ENCODE data around the gene PSME3.

The PSME3 gene

DNA sequence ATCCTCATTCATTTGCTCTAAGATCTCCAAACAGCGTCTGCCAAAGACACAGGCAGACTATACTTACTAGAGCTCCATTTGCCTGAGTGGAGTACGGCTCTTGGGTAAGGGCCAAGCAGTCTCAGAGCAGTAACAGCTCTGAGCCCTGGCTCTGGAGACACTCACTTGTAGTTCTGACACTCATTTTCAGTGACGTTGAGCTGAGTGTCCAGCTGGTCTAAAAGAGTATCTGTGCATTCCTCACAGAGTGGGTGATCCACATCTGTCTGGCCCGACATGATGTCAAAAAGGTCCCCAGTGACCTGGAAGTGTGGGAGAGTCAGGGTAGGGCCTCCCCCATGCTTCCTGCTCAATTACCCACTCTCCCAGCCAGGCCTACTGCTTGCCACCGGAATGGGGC is 14.8 kb upstream of the PSME3 start:
- DNase-seq = no peak

GRCh38 chr17:42819939-42820535 is 13.2 kb upstream of the PSME3 start:
- no peak for DNase-seq

- no peak for DNase-seq
These were observed 12.0 kb upstream of the PSME3 start for GRCh38 chr17:42821176-42821575.

- no peak for DNase-seq
These were observed 5.7 kb upstream of the PSME3 start for GRCh38 chr17:42827472-42827871.

- DNase-seq = no peak
These were observed 2.2 kb upstream of the PSME3 start for GRCh38 chr17:42830971-42831370.

DNA sequence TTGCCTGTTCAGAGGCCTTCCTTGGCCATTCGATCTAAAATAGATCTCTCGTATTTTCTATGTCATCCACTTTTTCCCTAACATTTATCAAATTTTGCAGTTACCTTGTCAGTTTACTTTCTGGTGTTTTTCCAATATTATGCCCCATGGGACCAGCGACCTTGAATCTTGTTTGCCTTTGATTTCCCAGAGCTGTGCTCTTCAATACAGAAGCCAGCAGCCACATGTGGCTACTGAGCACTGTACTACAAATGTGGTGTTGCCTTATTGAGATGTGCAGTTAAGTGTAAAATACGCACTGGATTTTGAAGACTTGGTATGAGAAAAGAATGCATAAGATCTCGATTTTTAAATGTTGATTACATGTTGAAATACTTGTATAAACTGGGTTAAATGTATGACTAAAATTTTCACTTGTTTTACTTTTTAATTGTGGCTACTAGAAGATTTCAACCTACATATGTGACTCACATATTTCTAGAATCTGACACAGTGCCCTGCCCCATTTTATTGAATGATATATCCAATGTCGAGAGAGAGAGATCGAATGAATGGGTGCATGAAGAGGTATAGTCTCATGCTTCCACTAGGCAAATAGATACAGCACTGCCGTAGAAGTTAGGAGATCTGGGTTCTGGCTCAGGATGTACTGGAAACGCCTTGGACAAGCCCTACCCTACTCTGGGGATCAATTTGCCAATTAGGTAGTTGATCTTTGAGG is 824 bp upstream of the PSME3 start:
- DNase-seq = peak; percentile 73

DNA sequence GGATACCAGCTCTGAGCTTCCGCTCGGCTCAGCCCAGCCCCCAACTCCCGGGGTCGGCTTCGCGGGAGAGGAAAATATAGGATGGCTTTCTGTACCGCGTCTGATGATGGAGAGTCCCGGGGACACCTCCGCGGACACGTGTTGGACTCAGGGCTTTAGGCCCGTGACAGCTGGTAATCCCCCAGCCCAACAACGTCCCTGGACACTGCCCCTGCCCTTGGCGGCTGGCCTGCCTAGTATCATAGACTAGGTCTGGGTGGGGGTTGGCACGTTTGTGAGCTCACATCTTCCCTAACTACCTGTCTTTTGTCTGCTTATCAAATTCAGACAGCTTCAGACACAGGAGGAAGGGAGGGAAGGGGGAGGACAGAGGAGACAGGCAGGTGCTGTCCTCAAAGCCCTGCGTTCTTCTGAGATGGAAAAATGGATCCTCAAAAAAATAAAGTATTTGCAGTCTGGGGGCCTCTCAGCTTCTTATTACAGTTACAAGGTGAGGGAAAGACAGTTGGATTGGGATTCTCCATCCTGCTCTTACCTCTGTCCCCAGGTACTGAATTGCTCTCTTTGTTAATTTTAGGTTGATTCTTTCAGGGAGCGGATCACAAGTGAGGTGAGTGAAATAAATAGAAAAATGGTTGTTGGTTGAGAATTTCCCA is 698 bp downstream of the PSME3 start:
- no peak for DNase-seq

GRCh38 chr17:42835732-42836131 is 2.5 kb downstream of the PSME3 start:
- DNase-seq = no peak

GRCh38 chr17:42841975-42842685 is 8.9 kb downstream of the PSME3 start:
- DNase-seq = no peak

DNA sequence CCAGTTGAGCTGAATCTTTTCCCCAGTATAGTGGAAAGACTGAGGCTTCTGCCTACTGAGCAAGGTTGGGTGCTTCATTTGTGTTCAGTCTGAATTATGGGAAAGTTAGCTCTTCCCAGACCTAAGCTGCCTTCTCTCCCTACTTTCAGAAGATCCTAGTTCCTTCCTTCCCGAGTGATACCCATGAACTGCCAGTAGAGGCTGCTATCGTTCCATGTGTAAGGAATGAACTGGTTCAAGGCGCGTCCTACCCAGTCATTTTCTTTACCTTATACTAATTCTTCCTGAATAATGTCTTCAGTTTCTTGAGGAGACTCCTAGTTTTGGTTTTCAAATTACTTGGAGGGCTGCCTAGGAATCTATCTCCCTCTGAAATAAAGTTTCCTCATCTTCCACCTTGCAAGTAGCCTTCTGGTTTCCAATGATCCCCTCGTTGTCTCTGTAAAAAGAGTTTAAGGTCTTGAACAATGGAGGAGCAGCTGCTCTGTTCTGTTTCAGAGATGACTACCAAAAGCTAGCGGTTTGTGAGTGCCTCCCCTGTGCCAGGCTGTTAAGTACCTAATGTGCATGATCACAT is 10.2 kb downstream of the PSME3 start:
- peak; percentile 27 for DNase-seq

DNA sequence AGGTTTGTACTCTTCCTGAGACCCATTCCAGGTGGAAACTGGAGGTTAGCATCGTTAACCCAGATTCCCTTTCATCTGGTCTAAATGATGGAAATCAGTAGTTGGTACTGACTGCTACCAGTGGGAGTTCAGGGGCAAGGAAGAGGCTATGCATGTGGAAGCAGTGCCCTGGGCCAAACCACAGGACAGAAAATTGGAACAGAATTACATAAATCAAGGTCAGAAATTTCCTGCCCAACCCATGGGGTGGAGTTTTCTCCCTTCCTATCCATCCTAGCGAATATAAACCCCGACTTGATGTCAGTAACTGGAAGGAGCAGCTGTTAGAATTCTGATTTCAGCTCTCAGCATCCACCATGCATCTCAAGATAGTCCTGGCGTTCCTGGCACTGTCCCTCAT is 11.1 kb downstream of the PSME3 start, which contains the start of gene AOC2:
TSS of gene AOC2 (plus strand) at position 310 of the 400 bp plus-strand sequence. CDS start at position 357, 47 bp downstream.
- DNase-seq = no peak

GRCh38 chr17:42844761-42845555 is 11.8 kb downstream of the PSME3 start:
- DNase-seq = no peak

- DNase-seq = no peak
These were observed 12.3 kb downstream of the PSME3 start for GRCh38 chr17:42845556-42845917.

DNA sequence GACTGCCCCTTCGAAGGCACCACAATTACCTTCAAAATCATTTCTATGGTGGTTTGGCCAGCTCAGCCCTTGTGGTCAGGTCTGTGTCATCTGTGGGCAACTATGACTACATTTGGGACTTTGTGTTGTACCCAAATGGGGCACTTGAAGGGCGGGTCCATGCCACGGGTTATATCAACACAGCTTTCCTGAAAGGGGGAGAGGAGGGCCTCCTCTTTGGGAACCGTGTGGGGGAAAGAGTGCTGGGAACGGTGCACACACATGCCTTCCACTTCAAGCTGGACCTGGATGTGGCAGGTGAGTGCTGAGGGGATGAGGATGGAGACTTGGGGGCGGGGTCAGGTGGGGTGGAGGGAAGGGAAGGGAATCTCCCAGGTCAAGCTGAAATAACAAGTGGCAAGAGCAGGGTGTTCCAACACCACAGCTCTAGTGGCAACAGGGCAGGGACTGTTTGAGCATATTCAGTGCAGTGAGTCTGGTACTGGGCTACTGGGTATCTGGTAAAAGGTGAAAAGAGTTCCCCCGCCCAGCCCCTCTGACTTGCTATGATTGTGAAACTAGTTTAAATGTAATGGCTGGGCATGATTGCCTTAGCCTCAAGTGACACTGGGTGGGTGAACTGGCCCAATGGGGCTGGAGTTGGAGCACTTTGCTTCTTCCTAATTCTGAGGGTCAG is 12.9 kb downstream of the PSME3 start:
- DNase-seq = no peak

- DNase-seq = no peak
These were observed 13.5 kb downstream of the PSME3 start for GRCh38 chr17:42846594-42847280.

- DNase-seq = no peak
These were observed 14.9 kb downstream of the PSME3 start for GRCh38 chr17:42848093-42848492.

DNA sequence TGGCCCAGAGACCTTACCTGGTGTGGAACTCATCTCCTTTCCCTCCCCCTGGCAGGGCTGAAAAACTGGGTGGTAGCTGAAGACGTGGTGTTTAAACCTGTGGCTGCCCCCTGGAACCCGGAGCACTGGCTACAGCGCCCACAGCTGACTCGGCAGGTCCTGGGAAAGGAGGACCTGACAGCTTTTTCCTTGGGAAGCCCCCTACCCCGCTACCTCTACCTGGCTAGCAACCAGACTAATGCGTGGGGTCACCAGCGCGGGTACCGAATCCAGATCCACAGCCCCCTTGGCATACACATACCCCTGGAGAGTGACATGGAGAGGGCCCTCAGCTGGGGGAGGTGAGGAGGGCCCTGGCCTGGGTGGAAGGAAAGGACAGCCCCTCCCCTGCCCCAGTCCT is 15.8 kb downstream of the PSME3 start:
- DNase-seq = no peak

GRCh38 chr17:42849451-42850181 is 16.4 kb downstream of the PSME3 start:
- no peak for DNase-seq

DNA sequence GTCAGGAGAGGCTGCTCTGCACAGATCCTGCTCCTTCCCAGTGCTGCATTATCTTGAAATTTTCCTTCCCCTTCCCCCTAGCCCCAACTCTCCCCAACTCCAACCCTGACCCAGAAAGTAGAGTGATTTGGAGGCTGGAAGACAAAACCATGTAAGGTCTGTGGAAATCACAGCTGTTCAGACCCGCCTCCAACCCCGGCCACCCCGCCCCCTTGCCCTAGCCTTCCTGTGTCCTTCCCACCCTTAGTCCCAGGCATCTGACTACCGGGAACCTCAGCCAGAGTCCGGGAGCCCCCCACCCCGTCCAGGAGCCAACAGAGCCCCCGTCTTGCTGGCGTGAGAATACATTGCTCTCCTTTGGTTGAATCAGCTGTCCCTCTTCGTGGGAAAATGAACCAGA is 17.8 kb downstream of the PSME3 start, which contains the start of gene AOC3:
TSS of gene AOC3 (plus strand) at position 246 of the 400 bp plus-strand sequence. CDS start at position 391, 145 bp downstream.
- DNase-seq = no peak

Measured in DMS79 treated with DMSO at 0.1 percent for 48 hours (cell line).